Effector CD8-positive, alpha-beta T cell (primary cell): ENCODE data around the gene CYP26A1.
A peak's percentile ranks its signal among the peaks of the same experiment; 100 is the strongest.
"Not testable (repeated sequence)": the region's sequence is repeated elsewhere in the genome, so short reads cannot be mapped to it uniquely, and the experiment has no call there.

Source experiments
- DNase-seq: peaks from one replicate; lab custom pipeline; 2025; lab: John Stamatoyannopoulos, UW

Gene CYP26A1

DNA sequence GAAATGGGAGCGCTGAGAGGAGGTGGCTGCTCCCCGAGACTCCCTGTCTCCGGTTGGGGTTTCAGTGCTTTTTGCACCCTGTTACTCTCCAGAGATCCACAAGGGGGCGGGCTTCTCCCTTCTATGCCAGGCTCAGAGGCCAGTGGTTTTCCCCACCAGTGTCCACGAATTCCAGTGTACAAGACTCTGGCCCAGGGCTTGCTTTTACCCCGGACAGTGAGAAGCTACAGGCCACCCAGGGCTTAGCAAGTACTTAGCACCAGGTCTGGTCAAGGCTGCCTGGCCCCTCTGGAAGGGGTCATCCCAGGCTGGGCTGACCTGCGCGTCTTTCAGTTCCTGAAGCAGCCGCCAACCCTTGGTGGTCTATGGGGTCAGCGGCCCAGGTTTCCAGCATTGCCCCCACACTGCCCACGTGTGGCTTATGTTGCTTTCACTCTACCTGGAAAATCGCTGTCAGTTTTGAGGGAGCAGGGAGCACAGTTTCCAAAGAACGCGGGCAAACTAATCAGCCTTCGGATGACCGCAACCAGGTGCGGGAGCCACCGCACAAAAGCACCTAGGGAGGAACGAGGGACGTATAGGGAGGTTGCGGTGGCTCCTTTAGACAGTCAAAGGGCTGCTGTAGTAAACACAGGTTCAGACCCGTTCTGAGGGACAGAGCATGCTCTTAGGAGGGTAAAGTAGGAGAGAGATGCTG lies 6.8 kb downstream of the CYP26A1 start:
- peak; percentile 26 for DNase-seq

DNA sequence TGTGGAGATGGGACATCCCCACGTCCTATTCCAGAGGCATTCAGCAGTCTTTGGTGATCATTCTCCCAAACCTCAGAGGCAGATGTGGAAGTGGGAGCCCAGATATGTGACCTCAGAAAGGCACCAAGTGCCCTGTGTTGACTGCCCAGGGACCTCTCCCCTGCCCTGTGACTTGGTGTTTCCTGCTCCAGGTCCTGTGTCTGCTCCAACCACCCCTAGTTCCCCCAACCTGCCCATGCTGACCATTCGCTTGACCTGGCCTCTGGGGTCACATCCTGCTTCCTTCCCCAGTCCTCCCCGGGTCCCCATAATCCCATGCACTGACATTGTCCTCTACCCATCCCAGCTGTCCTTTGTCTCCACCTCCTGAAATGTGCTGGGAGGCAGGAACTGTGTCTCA lies 7.6 kb downstream of the CYP26A1 start:
- DNase-seq, result no peak

DNA sequence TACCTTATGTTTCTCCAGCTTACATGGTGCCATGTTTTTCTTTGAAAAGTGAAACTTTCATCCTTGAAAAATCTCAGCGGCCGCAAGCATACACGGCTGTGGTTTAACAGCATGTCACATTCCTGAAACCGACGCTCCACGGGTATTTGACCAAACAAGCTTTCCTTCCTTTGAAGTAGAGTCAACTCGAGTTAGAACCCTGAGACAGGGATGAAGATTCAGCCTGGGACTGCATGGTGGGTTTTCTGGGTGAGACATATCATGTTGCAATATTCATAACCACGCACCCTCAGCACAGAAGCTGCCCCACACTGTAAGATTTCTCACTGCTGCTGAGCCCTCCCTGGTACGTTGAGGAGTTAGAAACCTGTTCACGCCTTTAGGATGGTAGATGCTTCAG lies 8.1 kb downstream of the CYP26A1 start:
- DNase-seq, result no peak

DNA sequence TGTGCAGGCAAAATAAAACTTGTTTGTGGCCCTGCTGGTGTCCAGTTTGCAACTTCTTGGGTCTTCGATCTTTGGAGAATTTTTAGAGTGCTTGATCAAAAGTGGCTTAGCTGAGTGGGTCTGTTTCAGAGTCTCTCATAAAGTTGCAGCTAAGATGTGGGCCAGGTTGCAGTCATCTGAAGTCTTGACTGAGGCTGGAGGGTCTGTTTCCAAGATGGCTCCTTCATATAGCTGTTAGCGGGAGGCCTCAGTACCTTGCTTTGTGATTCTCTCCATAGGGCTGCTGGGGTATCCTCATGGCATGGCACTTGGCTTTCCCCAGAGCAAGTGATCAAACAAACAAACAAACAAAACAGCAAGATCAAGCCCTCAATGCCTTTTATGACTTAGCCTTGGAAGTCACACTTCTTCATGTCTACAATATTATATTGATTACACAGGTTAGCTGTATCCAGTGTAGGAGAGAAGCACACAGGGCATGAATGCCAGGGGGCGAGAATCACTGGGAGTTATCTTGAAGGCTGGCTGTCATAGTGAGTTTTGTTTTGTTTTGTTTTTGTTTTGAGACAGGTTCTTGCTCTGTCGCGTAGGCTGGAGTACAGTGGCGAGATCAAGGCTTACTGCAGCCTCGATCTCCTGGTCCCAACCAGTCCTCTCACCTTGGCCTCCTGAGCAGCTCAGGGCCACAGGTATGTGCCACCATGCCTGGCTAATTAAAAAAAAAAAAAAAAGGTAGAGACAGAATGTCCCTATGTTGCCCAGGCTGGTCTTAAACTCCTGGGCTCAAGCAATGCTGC lies 10.2 kb downstream of the CYP26A1 start:
- no peak for DNase-seq

DNA sequence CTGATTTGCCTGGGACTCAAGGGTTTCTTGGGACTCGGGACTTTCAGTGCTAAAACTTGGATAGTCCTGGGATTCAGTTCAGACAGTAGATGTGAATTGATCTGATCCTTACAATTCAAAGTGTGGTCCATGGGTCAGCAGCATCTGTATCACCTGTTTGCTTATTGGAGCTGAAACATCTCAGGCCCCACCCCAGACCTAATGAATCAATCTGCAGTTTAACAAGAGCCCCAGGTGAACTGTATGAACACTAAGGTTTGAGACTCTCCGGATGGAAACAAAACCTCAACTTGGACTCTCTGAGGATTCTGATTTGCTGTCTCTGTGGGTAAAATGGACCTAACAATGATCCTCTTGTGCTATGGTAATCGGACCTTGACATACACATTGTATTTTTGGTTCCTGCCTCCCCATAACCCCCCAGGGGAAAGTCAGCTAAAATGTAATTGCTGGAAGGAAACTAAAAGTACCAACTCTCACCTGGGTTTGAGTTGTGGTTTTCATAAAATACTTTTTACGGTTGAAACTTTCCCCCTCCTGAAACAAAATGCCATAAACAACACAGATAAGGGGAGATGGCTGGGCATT lies 11.7 kb downstream of the CYP26A1 start:
- DNase-seq, result no peak

DNA sequence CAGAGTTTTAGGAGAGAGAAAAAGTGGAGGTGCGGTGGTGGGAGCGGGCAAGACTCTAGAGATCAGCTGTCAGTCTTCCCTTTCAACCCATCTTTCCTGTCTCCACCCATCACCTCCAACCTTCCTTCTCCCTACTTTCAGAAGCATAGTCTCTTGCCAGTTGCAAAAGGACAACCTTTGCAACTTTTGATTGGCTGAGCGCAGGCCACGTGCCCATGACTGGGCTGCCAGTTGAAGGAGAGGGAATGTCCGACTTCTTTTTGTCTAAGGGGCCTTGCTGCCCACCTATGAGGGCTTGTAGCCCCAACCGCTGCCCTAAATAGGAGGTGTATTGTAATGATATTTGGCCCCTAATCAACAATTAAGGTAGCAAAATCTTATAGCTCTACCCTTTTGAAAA lies 12.6 kb downstream of the CYP26A1 start:
- DNase-seq, result no peak

DNA sequence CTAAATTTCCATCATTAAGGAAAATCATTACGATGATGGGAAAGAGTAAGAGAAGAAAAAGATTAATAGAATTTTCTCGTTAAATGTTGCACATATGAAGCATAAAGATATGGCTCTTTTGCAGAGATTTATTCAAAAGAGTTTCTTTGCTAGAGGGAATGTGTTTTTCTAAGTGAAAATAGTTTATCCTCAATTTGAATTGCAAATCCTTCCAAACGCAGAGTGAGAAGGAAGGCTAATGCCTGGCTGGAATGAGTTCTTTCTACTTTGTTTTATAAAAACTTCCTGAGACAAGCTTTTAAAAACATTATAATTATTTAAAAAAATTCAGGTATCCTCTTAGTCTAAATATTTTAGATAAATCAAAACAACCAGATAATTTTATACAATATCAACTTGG lies 14.2 kb downstream of the CYP26A1 start:
- DNase-seq, result no peak

DNA sequence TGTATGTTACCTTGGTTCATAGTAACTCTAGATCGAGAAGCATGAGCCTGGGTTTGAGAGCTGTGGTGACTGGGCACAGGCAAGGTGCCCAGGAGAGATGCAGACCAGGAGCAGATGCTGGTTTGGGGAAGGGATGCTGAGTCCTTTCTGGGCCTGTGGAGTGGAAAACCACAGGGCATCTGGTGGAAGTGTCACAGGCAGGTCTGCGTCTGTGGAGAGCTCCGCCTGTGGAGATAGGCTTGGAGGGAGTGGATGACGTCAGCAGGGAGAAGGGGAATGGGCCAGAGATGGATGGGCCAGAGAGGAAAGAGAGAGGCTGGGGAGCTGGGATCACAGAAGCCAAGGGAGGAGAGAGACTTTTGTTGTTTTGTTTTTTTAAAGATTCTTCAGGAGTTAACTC lies 14.8 kb downstream of the CYP26A1 start:
- no peak for DNase-seq

DNA sequence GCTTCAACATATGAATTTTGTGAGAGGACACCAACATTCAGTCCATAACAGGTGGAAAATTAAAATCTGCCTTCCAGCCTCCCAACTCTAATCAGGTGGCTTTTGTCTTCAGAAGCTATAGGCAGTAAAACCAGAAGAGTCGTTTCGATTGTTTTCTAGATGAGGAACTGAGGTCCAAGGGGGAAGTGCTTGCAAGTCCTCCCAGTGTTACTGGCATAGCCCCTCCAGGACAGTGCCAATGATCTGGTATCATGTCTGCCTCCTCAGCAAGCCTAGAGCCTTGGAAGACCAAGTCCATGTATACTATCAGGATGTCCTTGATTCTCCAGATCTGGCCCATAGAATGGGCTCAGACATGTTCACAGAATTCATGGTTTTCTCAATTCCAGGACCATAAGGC lies 16.9 kb downstream of the CYP26A1 start:
- no peak for DNase-seq

DNA sequence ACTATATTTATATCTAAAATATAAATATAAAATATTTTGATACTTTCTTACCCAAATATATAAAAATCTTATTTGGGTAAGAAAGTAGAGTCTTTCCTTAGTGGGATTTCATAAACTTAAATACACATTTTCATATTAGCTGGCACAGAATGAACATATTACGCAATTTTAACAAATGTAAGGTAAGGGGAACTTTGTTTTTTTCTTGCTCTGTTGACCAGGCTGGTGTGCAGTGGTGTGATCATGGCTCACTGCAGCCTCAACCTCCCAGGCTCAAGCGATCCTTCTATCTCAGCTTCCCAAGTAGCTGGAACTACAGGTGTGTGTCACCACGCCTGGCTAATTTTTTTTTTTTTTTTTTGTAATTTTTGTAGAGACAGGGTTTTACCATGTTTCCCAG lies 18.3 kb downstream of the CYP26A1 start:
- no peak for DNase-seq

DNA sequence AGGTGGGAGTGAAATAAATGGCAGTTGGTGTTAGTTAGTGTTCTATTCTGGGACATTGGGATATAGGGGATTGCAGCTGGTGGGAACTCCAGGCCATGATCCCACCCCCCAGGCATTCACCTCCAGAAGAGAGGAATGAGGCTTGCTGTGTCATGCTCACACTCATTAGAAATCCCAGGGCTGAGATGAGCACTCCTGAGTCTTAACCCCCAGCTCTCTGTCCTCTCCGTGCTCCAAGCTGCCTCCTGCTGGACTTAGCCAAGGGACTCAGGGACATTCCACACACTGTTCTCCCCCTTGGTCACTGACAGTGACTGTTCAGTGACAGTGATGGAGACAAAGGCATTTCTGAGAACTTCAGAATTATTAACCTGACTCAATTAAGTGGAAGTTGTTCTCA lies 21.5 kb downstream of the CYP26A1 start:
- DNase-seq, result no peak

DNA sequence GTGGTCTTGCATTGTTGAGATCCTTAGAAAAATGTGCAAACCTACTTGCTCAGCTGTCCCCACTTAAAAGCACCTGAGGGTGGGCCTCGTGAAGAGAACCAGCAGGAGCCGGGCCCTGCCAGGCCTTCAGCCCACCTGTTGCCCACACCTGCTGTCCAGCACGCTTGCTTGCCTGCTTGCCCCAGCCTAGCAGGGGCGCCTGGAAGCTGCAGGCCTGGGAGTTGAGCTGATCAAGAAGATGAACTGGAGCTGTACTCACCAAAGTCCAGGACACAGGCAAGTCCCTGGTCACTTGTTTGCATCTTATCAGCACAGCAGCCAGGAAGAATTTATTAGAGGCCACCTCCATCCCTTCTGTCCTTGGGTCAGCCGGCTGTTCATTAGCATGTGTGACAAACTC lies 23.2 kb downstream of the CYP26A1 start:
- DNase-seq, result no peak

DNA sequence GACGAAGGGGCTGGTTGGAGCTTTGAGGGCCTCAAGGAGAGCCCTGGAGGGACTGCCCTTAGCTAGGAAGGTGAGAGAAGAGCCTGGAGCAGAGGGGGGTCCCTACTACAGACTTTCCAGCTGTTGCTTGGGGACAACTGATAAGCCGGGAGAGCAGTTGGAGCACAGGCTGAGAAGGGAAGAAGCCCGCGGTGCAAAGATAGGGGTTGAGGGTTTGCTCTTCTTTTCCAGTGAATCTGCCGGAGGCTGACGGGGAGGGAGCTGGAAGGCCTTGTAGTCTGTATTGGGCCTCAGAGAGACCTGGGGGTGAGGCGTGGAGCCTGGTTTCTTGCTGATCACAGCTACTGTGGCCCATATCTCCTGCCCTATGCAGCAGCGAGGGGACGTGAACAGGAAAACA lies 23.7 kb downstream of the CYP26A1 start:
- DNase-seq, result no peak

DNA sequence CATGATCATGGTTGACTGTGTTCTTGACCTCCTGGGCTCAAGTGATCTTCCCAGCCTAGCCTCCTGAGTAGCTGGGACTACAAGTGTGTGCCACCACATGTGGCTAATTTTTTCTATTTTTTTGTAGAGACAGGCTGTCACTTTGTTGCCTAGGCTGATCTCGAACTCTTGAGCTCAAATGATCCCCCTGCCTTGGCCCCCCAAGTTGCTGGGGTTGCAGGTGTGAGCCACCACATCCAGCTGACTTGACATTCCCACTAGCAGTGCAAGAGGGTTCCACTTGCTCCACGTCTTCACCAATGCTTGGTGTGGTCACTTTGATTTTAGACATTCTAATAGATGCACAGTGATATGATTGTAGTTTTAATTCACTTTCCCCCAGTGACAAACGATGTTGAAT lies 25.1 kb downstream of the CYP26A1 start:
- no peak for DNase-seq

DNA sequence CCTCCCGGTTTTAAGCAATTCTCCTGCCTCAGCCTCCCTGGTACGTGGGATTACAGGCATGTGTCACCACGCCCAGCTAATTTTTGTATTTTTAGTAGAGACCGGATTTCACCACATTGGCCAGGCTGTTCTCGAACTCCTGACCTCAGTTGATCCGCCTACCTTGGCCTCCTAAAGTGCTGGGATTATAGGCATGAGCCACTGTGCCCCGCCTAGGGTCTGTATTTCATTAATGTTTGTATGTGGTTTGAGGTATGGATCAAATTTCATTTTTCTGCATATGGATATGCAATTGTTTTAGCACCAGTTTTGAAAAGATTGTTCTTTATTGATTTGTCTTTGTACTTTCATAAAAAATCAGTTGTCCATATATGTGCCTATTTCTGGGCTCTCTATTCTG lies 26.0 kb downstream of the CYP26A1 start:
- no peak for DNase-seq

DNA sequence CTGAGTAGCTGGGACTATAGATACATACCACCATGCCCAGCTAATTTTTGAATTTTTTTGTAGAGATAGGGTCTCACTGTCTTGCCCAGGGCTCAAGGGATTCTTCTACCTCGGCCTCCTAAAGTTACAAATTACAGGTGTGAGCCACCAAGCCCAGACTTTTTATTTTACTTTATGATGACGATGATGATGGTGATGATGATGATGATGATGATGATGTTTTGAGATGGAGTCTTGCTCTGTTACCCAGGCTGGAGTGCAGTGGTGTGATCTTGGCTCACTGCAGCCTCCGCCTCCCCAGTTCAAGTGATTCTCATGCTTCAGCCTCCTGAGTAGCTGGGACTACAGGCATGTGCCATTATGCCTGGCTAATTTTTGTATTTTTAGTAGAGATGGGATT lies 27.5 kb downstream of the CYP26A1 start:
- DNase-seq, result not testable (repeated sequence)

DNA sequence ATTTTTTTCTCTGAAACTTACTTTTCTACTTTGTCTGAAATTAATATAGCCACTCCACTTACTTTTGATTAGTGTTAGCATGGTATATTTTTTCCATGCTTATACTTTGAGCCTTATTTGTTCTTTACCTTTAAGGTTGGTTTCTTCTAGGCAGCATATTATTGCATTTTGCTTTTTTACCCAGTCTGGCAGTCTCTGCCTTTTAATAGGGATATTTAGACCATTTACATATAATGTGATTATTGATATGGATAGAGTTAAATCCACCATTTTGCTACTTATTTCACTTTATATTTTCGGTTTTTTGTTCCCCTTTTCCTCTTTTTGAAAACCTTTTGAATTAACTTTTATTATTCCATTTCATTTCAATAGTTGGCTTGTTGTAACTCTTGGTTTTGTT lies 30.3 kb downstream of the CYP26A1 start:
- DNase-seq, result no peak

DNA sequence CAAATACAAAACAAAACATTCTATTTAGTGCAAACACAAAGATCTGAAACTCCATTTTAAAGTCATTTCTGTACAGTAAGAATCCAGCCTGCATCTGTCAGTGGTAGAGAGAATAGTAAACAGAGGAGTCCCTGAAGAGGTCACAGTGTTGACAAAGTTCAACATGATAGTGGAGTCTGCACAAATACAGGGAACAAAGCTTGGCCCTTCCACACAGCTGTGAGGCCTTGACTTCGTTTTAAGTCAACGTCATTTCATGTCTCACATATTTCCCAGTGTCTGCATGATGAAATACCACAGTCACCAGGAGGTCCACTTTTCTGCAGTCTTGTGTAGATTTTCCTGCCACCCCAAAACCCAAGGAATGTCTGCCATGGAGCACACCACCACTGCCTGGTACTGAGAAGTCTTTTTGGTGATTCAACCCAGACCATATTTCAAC lies 33.0 kb downstream of the CYP26A1 start:
- DNase-seq, result no peak

DNA sequence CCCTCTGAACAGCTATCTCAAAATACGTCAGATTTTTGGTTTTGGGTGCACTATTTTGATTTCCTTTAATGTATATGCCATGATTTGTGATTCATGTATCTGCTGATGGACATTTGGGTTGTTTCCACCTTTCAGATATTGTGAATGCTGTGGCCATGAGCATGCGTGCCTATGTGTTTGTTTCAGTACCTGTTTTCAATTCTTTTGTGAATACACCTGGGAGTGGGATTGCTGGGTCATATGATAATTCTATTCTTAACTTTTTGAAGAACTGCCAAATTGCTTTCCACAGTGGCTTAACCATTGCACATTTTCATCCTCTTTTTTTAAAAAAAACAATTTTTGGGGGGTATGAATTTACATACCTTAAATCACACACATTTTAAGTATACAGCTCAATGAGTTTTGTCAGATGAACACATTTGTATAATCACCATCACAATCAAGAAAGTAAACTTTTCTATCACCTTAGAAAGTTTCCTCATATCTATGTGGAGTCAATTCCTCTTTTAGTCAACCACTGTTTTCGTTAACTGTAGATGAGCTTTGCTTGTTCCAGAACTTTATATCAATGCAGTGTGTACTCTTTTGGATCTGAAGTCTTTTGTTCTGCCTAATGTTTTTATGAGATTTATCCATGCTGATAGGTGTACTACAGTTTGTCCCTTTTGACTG lies 36.9 kb downstream of the CYP26A1 start:
- DNase-seq, result no peak

DNA sequence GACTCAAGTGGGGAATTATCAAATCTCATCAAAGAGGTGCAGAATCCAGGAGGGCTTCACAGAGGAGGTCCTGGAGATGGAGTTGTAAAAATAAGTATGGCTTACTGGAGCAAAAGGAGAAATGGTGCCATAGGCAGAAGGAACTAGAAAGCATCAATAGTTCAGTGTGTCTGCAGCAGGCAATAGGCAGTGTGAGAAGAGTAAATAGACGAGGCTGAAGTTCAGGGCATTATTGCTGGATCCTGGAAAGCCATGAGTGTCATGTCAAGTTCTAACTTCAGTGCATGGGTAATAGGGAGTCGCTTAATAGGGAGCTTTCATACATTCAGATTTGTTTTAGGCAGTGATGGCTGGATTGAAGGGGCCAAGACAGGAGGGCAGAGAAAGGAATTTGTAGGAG lies 39.3 kb downstream of the CYP26A1 start:
- DNase-seq, result no peak

DNA sequence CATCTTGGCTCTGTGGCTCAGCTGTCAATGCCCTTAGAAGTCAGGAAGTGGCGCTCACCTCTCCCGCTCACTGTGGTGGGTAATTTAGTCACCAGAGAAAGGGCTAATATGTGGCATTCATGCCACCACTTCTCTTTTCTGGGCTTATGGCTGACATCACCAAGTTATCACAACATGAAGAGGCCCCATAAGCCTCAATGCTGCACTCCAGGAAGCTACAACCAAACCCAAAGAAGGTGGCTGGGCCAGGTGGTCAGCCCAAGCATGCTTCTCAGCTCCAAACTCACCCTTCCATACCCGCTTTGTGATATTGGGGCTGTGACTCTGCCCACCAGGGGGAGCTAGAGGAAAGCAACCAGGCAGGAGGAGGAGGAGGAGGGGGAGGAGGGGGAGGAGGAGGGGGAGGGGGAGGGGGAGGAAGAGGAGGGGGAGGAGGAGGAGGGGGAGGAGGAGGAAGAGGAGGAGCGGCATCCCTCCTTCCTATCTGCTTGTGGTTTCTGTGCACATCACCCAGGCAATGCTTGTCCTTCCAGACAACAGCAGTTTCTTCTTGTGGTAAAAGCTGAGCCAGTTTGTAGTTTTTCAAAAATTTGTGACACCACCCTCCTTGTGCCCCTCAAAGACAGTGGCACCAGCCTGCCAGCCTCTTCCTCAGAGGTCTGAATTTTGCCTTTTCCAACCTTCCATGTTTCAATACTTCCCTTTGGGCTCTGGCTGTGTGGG lies 42.1 kb downstream of the CYP26A1 start:
- DNase-seq, result peak; percentile 57

DNA sequence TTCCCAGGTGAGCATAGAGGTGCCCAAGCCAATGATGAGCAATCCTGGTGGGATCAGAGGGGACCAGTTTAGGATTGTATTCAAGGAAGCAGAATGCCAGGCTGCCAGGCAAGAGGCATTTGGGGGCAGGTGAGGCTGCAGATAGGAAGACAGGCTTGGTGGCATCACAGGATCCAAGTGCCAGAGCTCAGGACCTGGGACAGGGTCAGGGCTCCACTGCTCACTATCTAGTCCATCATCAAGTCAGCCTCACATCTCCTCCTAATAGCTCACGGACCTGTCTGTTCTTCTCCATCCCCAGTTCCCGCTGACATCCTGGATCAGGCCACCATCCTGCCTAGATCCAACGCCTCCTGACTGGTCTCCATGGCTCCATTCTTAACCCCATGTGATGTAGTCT lies 47.6 kb downstream of the CYP26A1 start:
- no peak for DNase-seq
